MCF 10A (cell line): ENCODE measurements around the gene CDCA7. TPM values are rescaled to one million over a fixed set of nuclear protein-coding genes. Genes with fewer than 3 reads are reported as not detected.
A peak's percentile ranks its signal among the peaks of the same experiment; 100 is the strongest.

Experiments
- BruUV-seq: library from RNA; stranded (reverse); fragments of 400-500 nt; replicated peaks from 2 replicates; lab custom pipeline; 2021; lab: Mats Ljungman, UMichigan
- CTCF ChIA-PET: fragments of 300-600 bp; sonication (Branson Sonifier 250); formaldehyde crosslinking; extraction: SDS; loops from one replicate; lab custom pipeline; 2021; ENCODE audit warnings: antibody characterized with exemption, inconsistent platforms; lab: Yijun Ruan, JAX
- POLR2A ChIA-PET: fragments of 300-600, 350-650 bp; sonication (Branson Sonifier 250); formaldehyde crosslinking; extraction: SDS; loops from one replicate; lab custom pipeline; 2020; ENCODE audit warnings: antibody characterized with exemption, inconsistent platforms; lab: Yijun Ruan, JAX
- DNase-seq: peaks from one replicate; pipeline ENCODE4 v3.0.0-alpha.2; 2018; ENCODE audit not compliant: unreplicated experiment
- H3K27ac Mint-ChIP-seq: one replicate; pipeline ENCODE4 v1.8.0; 2022; ENCODE audit warnings: mild to moderate bottlenecking, low read depth, mixed read lengths; ENCODE audit not compliant: unreplicated experiment
- H3K27me3 Mint-ChIP-seq: one replicate; pipeline ENCODE4 v1.8.0; 2022; ENCODE audit warnings: mixed read lengths; ENCODE audit not compliant: insufficient read depth, unreplicated experiment
- H3K36me3 Mint-ChIP-seq: one replicate; pipeline ENCODE4 v1.8.0; 2022; ENCODE audit warnings: mild to moderate bottlenecking, moderate library complexity, mixed read lengths; ENCODE audit not compliant: insufficient read depth, unreplicated experiment
- H3K4me1 Mint-ChIP-seq: one replicate; pipeline ENCODE4 v1.8.0; 2022; ENCODE audit warnings: mixed read lengths; ENCODE audit not compliant: insufficient read depth, unreplicated experiment
- H3K4me3 Mint-ChIP-seq: one replicate; pipeline ENCODE4 v1.8.0; 2022; ENCODE audit warnings: mild to moderate bottlenecking, moderate library complexity, mixed read lengths; ENCODE audit not compliant: unreplicated experiment
- H3K9me3 Mint-ChIP-seq: one replicate; pipeline ENCODE4 v1.8.0; 2022; ENCODE audit warnings: mixed read lengths; ENCODE audit not compliant: unreplicated experiment
- CTCF ChIP-seq: fragments of 200-600 bp; IDR thresholded peaks from one replicate; pipeline ENCODE4 v1.8.0; 2022; ENCODE audit warnings: antibody characterized with exemption, mild to moderate bottlenecking; ENCODE audit not compliant: unreplicated experiment
- intact Hi-C: fragments of 100-400 bp; cut with micrococcal nuclease; formaldehyde crosslinking; loops from 2 replicates; pipeline ENCODE4 v1.14.1; 2022
- total RNA-seq: library from RNA; stranded (reverse); gene quantifications from 2 replicates; pipeline ENCODE4 v1.2.3, GENCODE V29; 2022

The CDCA7 gene
- total RNA-seq, 1 experiment from 2014 or later = 14.0 TPM

DNA sequence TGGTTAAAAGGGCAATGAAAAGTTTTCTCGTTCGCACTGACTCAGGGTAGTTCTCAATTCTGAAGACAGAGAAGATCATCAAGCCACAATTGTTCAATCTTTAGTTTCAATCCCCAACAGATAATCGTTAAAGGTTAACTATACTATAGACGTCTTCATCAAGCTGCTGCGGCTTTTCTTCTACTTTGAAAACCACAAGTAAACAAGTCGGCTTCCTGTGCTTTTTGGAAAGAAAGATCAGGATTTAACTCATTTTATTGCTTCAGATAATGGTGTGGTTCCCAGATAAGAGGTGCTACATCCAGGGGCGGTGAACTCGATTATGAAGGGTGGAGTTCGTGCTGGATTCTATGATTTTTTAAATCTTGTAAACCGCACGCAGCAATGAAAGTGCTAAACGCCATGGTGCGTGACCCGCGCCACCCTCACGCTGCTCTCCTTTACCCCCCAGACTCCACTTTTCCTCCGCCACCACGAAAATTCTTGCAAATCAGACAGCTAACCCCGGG is 545 bp upstream of the CDCA7 start:
- POLR2A ChIA-PET = interaction anchor here (1.3 kb wide), 1 partner anchor 29 kb away, joined by 5 read pairs; no protein-coding TSS in a partner anchor
- BruUV-seq = no TSS peak
- no peak for TF ChIP-seq CTCF

DNA sequence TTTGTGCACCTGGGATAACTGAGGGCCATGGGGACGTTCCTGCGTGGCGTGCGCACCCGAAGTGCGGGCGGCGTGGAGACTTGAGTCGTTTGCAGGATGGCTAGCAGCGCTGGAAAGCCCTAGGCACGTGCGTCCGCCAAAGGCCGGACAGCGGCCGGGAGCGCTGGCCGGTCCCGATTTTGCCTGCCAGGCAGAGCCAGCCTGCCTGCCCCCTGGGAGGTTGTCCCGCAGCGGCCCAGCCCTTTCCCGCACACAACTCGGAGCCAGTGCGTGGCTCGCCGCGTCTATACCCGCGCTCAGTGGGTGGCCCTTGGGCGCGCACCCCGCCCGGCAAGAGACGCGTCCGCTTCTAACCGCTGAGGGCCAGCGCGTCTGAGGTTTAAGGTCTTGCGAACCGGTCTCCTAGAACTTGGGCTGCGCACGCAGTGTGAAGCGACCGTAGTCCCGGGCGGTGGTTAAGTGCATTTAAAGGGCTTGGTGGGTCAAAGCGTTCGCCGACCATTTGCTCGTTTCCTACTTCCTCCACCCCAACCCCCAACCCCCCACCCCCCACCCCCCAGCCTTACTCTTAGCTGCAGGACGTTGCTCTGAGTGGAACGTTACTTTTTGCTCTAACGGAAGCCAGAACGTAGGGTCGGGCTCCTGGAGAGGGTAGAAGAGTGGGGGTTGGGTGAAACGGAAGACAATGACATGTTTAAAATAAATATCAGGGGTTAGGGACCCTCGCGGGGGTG is 627 bp downstream of the CDCA7 start:
- Mint-ChIP-seq H3K27ac (peak overlapping the region; percentile 86), H3K36me3 (peaks cover 7% of the 10 kb centered on the region), H3K4me3 (peak overlapping the region; percentile 88), H3K27me3 (peaks cover 22% of the 10 kb centered on the region), H3K9me3 (no peaks in the 10 kb centered on the region), H3K4me1 (peaks cover 14% of the 10 kb centered on the region)
- TF ChIP-seq CTCF = no peak
- CTCF ChIA-PET = interaction anchor here (0.6 to 1.0 kb wide), 2 partner anchors 94 to 330 kb away, joined by 4 read pairs; no protein-coding TSS in a partner anchor
- BruUV-seq = no TSS peak
- intact Hi-C loops = loop anchor here (5.0 to 10.0 kb wide), 2 partner anchors 110 to 328 kb away; no protein-coding TSS in a partner anchor
- peak; percentile 64 for DNase-seq
- POLR2A ChIA-PET = interaction anchor here (0.6 to 1.6 kb wide), 9 partner anchors 9 to 778 kb away, joined by 3 to 5 read pairs (median 5); no protein-coding TSS in a partner anchor

More for the DNA sequence above, 545 bp upstream of the CDCA7 start:
- H3K9me3 Mint-ChIP-seq = no peaks in the 10 kb centered on the region
- CTCF ChIA-PET = interaction anchor here (0.5 kb wide), 1 partner anchor 10 kb away, joined by 3 read pairs; no protein-coding TSS in a partner anchor
- H3K27me3 Mint-ChIP-seq = peaks cover 25% of the 10 kb centered on the region
- H3K4me1 Mint-ChIP-seq = peaks cover 9% of the 10 kb centered on the region
- DNase-seq = no peak
- H3K27ac Mint-ChIP-seq = peak overlapping the region; percentile 86
- H3K4me3 Mint-ChIP-seq = peak overlapping the region; percentile 88
- intact Hi-C loops = loop anchor here (10.0 kb wide), 1 partner anchor 109 kb away; no protein-coding TSS in a partner anchor
- H3K36me3 Mint-ChIP-seq = no peaks in the 10 kb centered on the region

GRCh38 chr2:173355866-173356508 is 1.3 kb downstream of the CDCA7 start:
- H3K36me3 Mint-ChIP-seq = peaks cover 7% of the 10 kb centered on the region
- intact Hi-C loops = loop anchor here (5.0 to 10.0 kb wide), 2 partner anchors 111 to 329 kb away; no protein-coding TSS in a partner anchor
- H3K9me3 Mint-ChIP-seq = no peaks in the 10 kb centered on the region
- peak overlapping the region; percentile 86 for H3K27ac Mint-ChIP-seq
- ChIA-PET CTCF (interaction anchor here (0.6 to 1.1 kb wide), 4 partner anchors 47 to 330 kb away, joined by 3 to 4 read pairs (median 4); no protein-coding TSS in a partner anchor), POLR2A (interaction anchor here (0.6 to 1.6 kb wide), 12 partner anchors 8 to 1183 kb away, joined by 3 to 5 read pairs (median 3); no protein-coding TSS in a partner anchor)
- H3K4me1 Mint-ChIP-seq = peaks cover 14% of the 10 kb centered on the region
- TF ChIP-seq CTCF = no peak
- DNase-seq = peak; percentile 64
- H3K27me3 Mint-ChIP-seq = peaks cover 15% of the 10 kb centered on the region
- peak overlapping the region; percentile 88 for H3K4me3 Mint-ChIP-seq
- BruUV-seq = no TSS peak
